Keratinocyte (primary cell): ENCODE measurements around the gene CACNA2D2. TPM values are rescaled to one million over a fixed set of nuclear protein-coding genes. Genes with fewer than 3 reads are reported as not detected.

Experiments used
- DNase-seq: peaks from one replicate; pipeline ENCODE4 v3.0.0-alpha.2; 2011; ENCODE audit warnings: low read depth, missing footprints, low spot score
- FAIRE-seq: peaks from 2 replicates; lab custom pipeline; 2011; peaks lifted over from hg19 to GRCh38; lab: Jason Lieb, UNC
- H2AFZ ChIP-seq: 2 replicates; pipeline ENCODE4 v1.6.0; 2012; ENCODE audit warnings: low read length, control low read depth, inconsistent platforms; ENCODE audit not compliant: control insufficient read depth
- H3K27ac ChIP-seq: 2 replicates; pipeline ENCODE4 v1.5.1; 2011; ENCODE audit warnings: low read length; ENCODE audit not compliant: control insufficient read depth, insufficient read depth
- H3K27me3 ChIP-seq: 3 replicates; pipeline ENCODE4 v1.6.0; 2011; ENCODE audit warnings: low read length; ENCODE audit not compliant: control insufficient read depth, insufficient read depth; ENCODE audit errors: extremely low read depth
- H3K36me3 ChIP-seq, 2 experiments: 2 replicates in 1 of 2; 3 replicates in 1 of 2; pipeline ENCODE4 v1.5.1; 2011; ENCODE audit warnings: low read length in 2 of 2, mild to moderate bottlenecking in 1 of 2; ENCODE audit not compliant: control insufficient read depth in 2 of 2, insufficient read depth in 2 of 2; ENCODE audit errors: extremely low read depth in 1 of 2
- H3K4me1 ChIP-seq: 3 replicates; pipeline ENCODE4 v1.5.1; 2011; ENCODE audit warnings: low read length; ENCODE audit not compliant: control insufficient read depth, insufficient read depth; ENCODE audit errors: extremely low read depth
- H3K4me2 ChIP-seq: 3 replicates; pipeline ENCODE4 v1.6.0; 2011; ENCODE audit warnings: low read depth, low read length; ENCODE audit not compliant: control insufficient read depth, insufficient read depth; ENCODE audit errors: extremely low read depth
- H3K4me3 ChIP-seq, 3 experiments: fragments of 200-600 bp in 1 of 3; sonication (generic) in 1 of 3; 2 replicates in 2 of 3; 3 replicates in 1 of 3; pipeline ENCODE4 v1.5.1; 2011 to 2016; ENCODE audit warnings: low read length in 3 of 3, mild to moderate bottlenecking in 3 of 3, control low read depth in 2 of 3, inconsistent platforms in 1 of 3, low read depth in 1 of 3, mixed read lengths in 1 of 3, mixed run types in 1 of 3, moderate library complexity in 1 of 3; ENCODE audit not compliant: control insufficient read depth in 2 of 3, insufficient read depth in 2 of 3; ENCODE audit errors: extremely low read depth in 1 of 3
- H3K79me2 ChIP-seq: 2 replicates; pipeline ENCODE4 v1.6.0; 2012; ENCODE audit warnings: low read length; ENCODE audit not compliant: control insufficient read depth, insufficient read depth
- H3K9ac ChIP-seq: 3 replicates; pipeline ENCODE4 v1.6.0; 2011; ENCODE audit warnings: low read length; ENCODE audit not compliant: control insufficient read depth, insufficient read depth; ENCODE audit errors: extremely low read depth
- H3K9me1 ChIP-seq: 3 replicates; pipeline ENCODE4 v1.6.0; 2011; ENCODE audit warnings: low read length; ENCODE audit not compliant: control insufficient read depth, insufficient read depth; ENCODE audit errors: extremely low read depth
- H3K9me3 ChIP-seq: 2 replicates; pipeline ENCODE4 v1.5.1; 2012; ENCODE audit warnings: low read depth, low read length; ENCODE audit not compliant: control insufficient read depth
- H4K20me1 ChIP-seq: 3 replicates; pipeline ENCODE4 v1.6.0; 2011; ENCODE audit warnings: low read length; ENCODE audit not compliant: control insufficient read depth, insufficient read depth; ENCODE audit errors: extremely low read depth
- CTCF ChIP-seq, 3 experiments: IDR thresholded peaks in 1 of 3; conservative IDR thresholded peaks in 1 of 3; optimal IDR thresholded peaks in 1 of 3; 2 replicates in 2 of 3; 3 replicates in 1 of 3; pipeline versions ENCODE3 to v1.5.1; 2011; ENCODE audit warnings: low read length in 3 of 3, mild to moderate bottlenecking in 3 of 3, moderate library complexity in 2 of 3, control low read depth in 1 of 3, inconsistent platforms in 1 of 3; ENCODE audit not compliant: insufficient read depth in 2 of 3; ENCODE audit errors: extremely low read depth in 1 of 3
- EZH2 ChIP-seq: IDR thresholded peaks from one replicate; pipeline ENCODE4 v1.6.1; 2012; ENCODE audit warnings: inconsistent platforms, mild to moderate bottlenecking, low read length, moderate library complexity
- dilution Hi-C: fragments of 300-500 bp; cut with MboI; formaldehyde crosslinking; loops from one replicate; pipeline ENCODE4 v1.7.0; 2020; ENCODE audit warnings: low sequenced_read_pairs; ENCODE audit not compliant: extremely low pct_ligation_motif_present
- polyA plus RNA-seq, 5 experiments: library from polyadenylated mRNA; depleted of rRNA in 3 of 5; stranded (reverse) in 3 of 5; stranded (forward) in 1 of 5; unstranded in 1 of 5; fragments of >200 nt; gene quantifications; 1 replicate in 1 of 5; 2 replicates in 3 of 5; 3 replicates in 1 of 5; pipeline versions ENCODE4 v1.2.1 to v1.2.3, GENCODE V29; 2011 to 2012; ENCODE audit warnings: missing spikeins in 2 of 5, low read depth in 1 of 5, low replicate concordance in 1 of 5
- small RNA-seq, 3 experiments: library from RNA; depleted of rRNA; stranded (forward); fragments of <200 nt; gene quantifications; one replicate each; pipeline ENCODE3, GENCODE V24; 2012; ENCODE audit warnings: low read depth in 3 of 3, low replicate concordance in 1 of 3; ENCODE audit not compliant: insufficient read length in 3 of 3

Gene CACNA2D2
- polyA plus RNA-seq, 1 donor (not counting 4 experiments of a cell fraction or from before 2014, with no cell fraction given): 0.04 TPM

GRCh38 chr3:50314816-50315215 is 188.6 kb downstream of the CACNA2D2 start:
- Histone ChIP-seq H3K9me1 (peaks cover 7% of the 10 kb centered on the region), H3K4me2 (no peak overlapping the region), H3K4me3 (no peak overlapping the region), H3K79me2 (peaks cover 24% of the 10 kb centered on the region), H4K20me1 (no peaks in the 10 kb centered on the region), H3K27me3 (no peaks in the 10 kb centered on the region), H3K36me3 (peaks cover 12 to 25% of the 10 kb centered on the region in 2 experiments), H2AFZ (no peak overlapping the region), H3K4me1 (peaks cover 42% of the 10 kb centered on the region), H3K9me3 (no peaks in the 10 kb centered on the region), H3K27ac (no peak overlapping the region), H3K9ac (no peak overlapping the region)
- DNase-seq: no peak
- TF ChIP-seq EZH2 (no peak), CTCF (optimal IDR thresholded peaks at IDR 0.05 in 1 of 3, IDR thresholded peaks at IDR 0.05 in 1 of 3, conservative IDR thresholded peaks at IDR 0.05 in 1 of 3; ENCODE audit: extremely low read depth in 1 of 3, insufficient read depth in 2 of 3, low read length in 3 of 3) (no peak)
- dilution Hi-C loops: no loop called here
- no peak for FAIRE-seq

GRCh38 chr3:50314342-50314741 is 189.1 kb downstream of the CACNA2D2 start:
- DNase-seq (no peak), FAIRE-seq (no peak)
- TF ChIP-seq CTCF (optimal IDR thresholded peaks at IDR 0.05 in 1 of 3, IDR thresholded peaks at IDR 0.05 in 1 of 3, conservative IDR thresholded peaks at IDR 0.05 in 1 of 3; ENCODE audit: extremely low read depth in 1 of 3, insufficient read depth in 2 of 3, low read length in 3 of 3): no peak
- TF ChIP-seq EZH2: no peak
- Histone ChIP-seq H4K20me1 (no peaks in the 10 kb centered on the region), H3K27ac (no peak overlapping the region), H3K27me3 (no peaks in the 10 kb centered on the region), H3K4me2 (no peak overlapping the region), H3K9me3 (no peaks in the 10 kb centered on the region), H3K4me3 (no peak overlapping the region), H3K36me3 (peaks cover 11 to 20% of the 10 kb centered on the region in 2 experiments), H3K9ac (no peak overlapping the region), H3K4me1 (peaks cover 45% of the 10 kb centered on the region), H2AFZ (no peak overlapping the region), H3K79me2 (peaks cover 19% of the 10 kb centered on the region), H3K9me1 (peaks cover 7% of the 10 kb centered on the region)
- dilution Hi-C loops: no loop called here

Small RNAs within 50 kb of the gene (small RNA-seq; reads per million reads assigned to genes)
- 0 reads per million in 3 experiments for gene RNA5SP131

Other genes starting within 250 kb of the CACNA2D2 start
- gene SEMA3B, start 234.5 kb downstream of the CACNA2D2 start, polyA plus RNA-seq: 0.33 to 0.81 TPM (median 0.58 TPM) in 3 replicates
- gene LSMEM2, start 224.5 kb downstream of the CACNA2D2 start, polyA plus RNA-seq: not detected in 3 replicates
- 43.1 to 90.4 TPM (median 50.3 TPM) in 3 replicates for gene IFRD2, start 211.2 kb downstream of the CACNA2D2 start, polyA plus RNA-seq
- gene HYAL3, start 204.2 kb downstream of the CACNA2D2 start, polyA plus RNA-seq: 6.6 to 15.6 TPM (median 10.3 TPM) in 3 replicates
- 6.1 to 9.4 TPM (median 8.0 TPM) in 3 replicates for gene NAA80, start 204.2 kb downstream of the CACNA2D2 start, polyA plus RNA-seq
- 13.9 to 24.5 TPM (median 15.3 TPM) in 3 replicates for gene HYAL1, start 200.1 kb downstream of the CACNA2D2 start, polyA plus RNA-seq
- gene HYAL2, start 180.9 kb downstream of the CACNA2D2 start, polyA plus RNA-seq: 42.8 to 71.8 TPM (median 44.8 TPM) in 3 replicates
- gene TUSC2, start 175.4 kb downstream of the CACNA2D2 start, polyA plus RNA-seq: 28.0 to 47.8 TPM (median 30.5 TPM) in 3 replicates
- gene RASSF1, start 162.8 kb downstream of the CACNA2D2 start, polyA plus RNA-seq: 28.5 to 42.5 TPM (median 30.7 TPM) in 3 replicates
- 0.10 to 0.21 TPM (median 0.15 TPM) in 3 replicates for gene ZMYND10, start 157.9 kb downstream of the CACNA2D2 start, polyA plus RNA-seq
- gene NPRL2, start 152.9 kb downstream of the CACNA2D2 start, polyA plus RNA-seq: 20.6 to 30.1 TPM (median 23.3 TPM) in 3 replicates
- gene CYB561D2, start 152.8 kb downstream of the CACNA2D2 start, polyA plus RNA-seq: 12.3 to 19.9 TPM (median 17.6 TPM) in 3 replicates
- 22.4 to 43.8 TPM (median 31.6 TPM) in 3 replicates for gene TMEM115, start 144.1 kb downstream of the CACNA2D2 start, polyA plus RNA-seq
- gene C3orf18, start 64.1 kb upstream of the CACNA2D2 start, polyA plus RNA-seq: 1.4 to 2.6 TPM (median 1.4 TPM) in 3 replicates
- gene HEMK1, start 65.9 kb upstream of the CACNA2D2 start, polyA plus RNA-seq: 12.9 to 19.5 TPM (median 13.0 TPM) in 3 replicates
- gene CISH, start 108.1 kb upstream of the CACNA2D2 start, polyA plus RNA-seq: 1.8 to 3.5 TPM (median 2.8 TPM) in 3 replicates
- 134 to 172 TPM (median 148 TPM) in 3 replicates for gene MAPKAPK3, start 113.5 kb upstream of the CACNA2D2 start, polyA plus RNA-seq
- 0.10 to 0.28 TPM (median 0.11 TPM) in 3 replicates for gene DOCK3, start 171.3 kb upstream of the CACNA2D2 start, polyA plus RNA-seq